ENCODE results near the gene TFF1.

DNA sequence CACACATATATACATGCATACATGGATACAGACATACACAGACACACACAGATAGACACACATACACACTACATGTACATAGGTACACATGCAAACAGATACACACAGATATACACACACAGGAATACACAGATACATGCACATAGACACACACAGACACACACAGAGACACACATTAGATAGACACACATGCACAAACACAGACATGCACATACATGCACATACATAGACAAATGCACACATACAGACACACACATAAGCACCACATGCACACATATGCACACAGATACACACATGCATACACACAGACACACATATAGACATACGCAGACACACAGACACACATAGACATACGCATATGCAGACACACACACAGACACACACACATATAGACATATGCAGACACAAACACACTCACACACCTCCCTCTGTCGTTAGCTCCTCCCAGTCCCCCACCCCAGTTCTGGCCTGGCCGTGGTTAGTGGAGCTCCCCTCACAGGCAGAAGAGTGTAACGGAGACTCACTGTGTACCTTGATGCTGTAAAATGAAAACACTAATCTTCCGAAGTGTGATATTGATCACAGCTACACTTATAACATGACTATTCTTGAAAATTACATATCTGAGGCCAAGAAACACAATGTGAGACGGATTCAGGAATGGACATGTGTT is 45.0 kb upstream of the TFF1 start:
- TF ChIP-seq GATA2 (IDR thresholded peaks at IDR 0.05; ENCODE audit: low read depth, low read length) (no peak), GATA3 (IDR thresholded peaks at IDR 0.05; ENCODE audit: low read depth, low read length) (no peak)
